Left ventricle myocardium inferior (tissue), 1 donor: Measurements from ENCODE around the gene TMC7. TPM values are rescaled to one million over a fixed set of nuclear protein-coding genes. Genes with fewer than 3 reads are reported as not detected.

ENCODE experiments used
- DNase-seq: peaks from one replicate; pipeline ENCODE4 v3.0.0-alpha.2; 2020
- H3K27ac ChIP-seq: fragments of 200-600 bp; replicated peaks from 2 replicates; pipeline ENCODE4 v1.8.0; 2021
- H3K27me3 ChIP-seq: fragments of 200-600 bp; 2 replicates; pipeline ENCODE4 v1.8.0; 2021; ENCODE audit warnings: low read depth
- H3K36me3 ChIP-seq: fragments of 200-600 bp; 2 replicates; pipeline ENCODE4 v1.8.0; 2021
- H3K4me1 ChIP-seq: fragments of 200-600 bp; 2 replicates; pipeline ENCODE4 v1.8.0; 2021
- H3K4me3 ChIP-seq: fragments of 200-600 bp; 2 replicates; pipeline ENCODE4 v1.8.0; 2021; ENCODE audit warnings: mild to moderate bottlenecking, moderate library complexity
- H3K9me3 ChIP-seq: fragments of 200-600 bp; replicated peaks from 2 replicates; pipeline ENCODE4 v1.8.0; 2021
- CTCF ChIP-seq: fragments of 200-600 bp; IDR thresholded peaks from 2 replicates; pipeline ENCODE4 v1.8.0; 2021; ENCODE audit warnings: antibody characterized with exemption, mild to moderate bottlenecking, borderline replicate concordance
- intact Hi-C: fragments of 100-400 bp; cut with micrococcal nuclease; formaldehyde crosslinking; loops from one replicate; pipeline ENCODE4 v1.11.0; 2022
- total RNA-seq: library from RNA; stranded (reverse); fragmentation: NEBNext Ultra II Directional; extraction: Animal tissue kit (Norgen Biotek cat#: 25700); gene quantifications from one replicate; pipeline ENCODE4 v1.2.1, GENCODE V29; 2021
- donor health status: DM: no; HTN: yes; CAD: no; lungs with severe emphysema.

Gene TMC7
- total RNA-seq, 1 donor from 2014 or later = 0.69 TPM

DNA sequence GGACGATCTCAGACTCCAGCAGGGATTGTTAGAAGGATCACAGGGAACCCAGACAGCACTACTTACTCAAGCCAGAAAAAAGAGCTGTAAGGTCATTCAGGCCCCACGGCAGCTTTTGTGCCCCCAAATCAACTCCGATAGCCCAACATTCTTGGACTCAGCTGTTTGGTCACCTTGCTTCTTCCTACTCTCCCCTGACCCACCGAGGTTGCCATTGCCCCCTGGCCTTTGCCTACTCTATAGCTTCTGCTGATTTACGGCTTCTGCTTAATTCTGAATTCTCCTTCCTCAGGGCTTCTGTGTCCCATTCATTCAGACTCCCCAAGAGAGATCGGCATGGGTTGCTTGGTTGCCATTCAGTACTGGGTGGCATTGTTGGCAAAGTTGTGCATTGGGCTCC, 121.4 kb downstream of the TMC7 start:
- Histone ChIP-seq H3K27ac (no peak overlapping the region), H3K9me3 (peaks cover 3% of the 10 kb centered on the region), H3K4me3 (no peak overlapping the region), H3K36me3 (no peaks in the 10 kb centered on the region), H3K27me3 (no peaks in the 10 kb centered on the region), H3K4me1 (no peaks in the 10 kb centered on the region)
- TF ChIP-seq CTCF = no peak
- intact Hi-C loops = no loop called here
- DNase-seq = no peak

- Histone ChIP-seq H3K9me3 (no peaks in the 10 kb centered on the region), H3K4me3 (no peak overlapping the region), H3K4me1 (no peaks in the 10 kb centered on the region), H3K27ac (no peak overlapping the region), H3K27me3 (no peaks in the 10 kb centered on the region), H3K36me3 (no peaks in the 10 kb centered on the region)
- intact Hi-C loops = no loop called here
- DNase-seq = peak; percentile 29
- TF ChIP-seq CTCF = no peak
Measured at GRCh38 chr16:19105891-19106624, 122.3 kb downstream of the TMC7 start.

- intact Hi-C loops = no loop called here
- Histone ChIP-seq H3K36me3 (no peaks in the 10 kb centered on the region), H3K27ac (no peak overlapping the region), H3K4me1 (no peaks in the 10 kb centered on the region), H3K9me3 (no peaks in the 10 kb centered on the region), H3K4me3 (no peak overlapping the region), H3K27me3 (no peaks in the 10 kb centered on the region)
- TF ChIP-seq CTCF = no peak
- no peak for DNase-seq
Measured at GRCh38 chr16:19106625-19107020, 122.9 kb downstream of the TMC7 start.

GRCh38 chr16:19108409-19109287, 124.9 kb downstream of the TMC7 start:
- peaks cover 14% of the 10 kb centered on the region for H3K4me1 ChIP-seq
- no peaks in the 10 kb centered on the region for H3K27me3 ChIP-seq
- no peaks in the 10 kb centered on the region for H3K9me3 ChIP-seq
- no peak for TF ChIP-seq CTCF
- no peaks in the 10 kb centered on the region for H3K36me3 ChIP-seq
- DNase-seq = no peak
- intact Hi-C loops = no loop called here
- no peak overlapping the region for H3K27ac ChIP-seq
- no peak overlapping the region for H3K4me3 ChIP-seq

GRCh38 chr16:19109288-19109664, 125.5 kb downstream of the TMC7 start:
- no peak overlapping the region for H3K4me3 ChIP-seq
- DNase-seq = no peak
- intact Hi-C loops = no loop called here
- H3K36me3 ChIP-seq = no peaks in the 10 kb centered on the region
- peaks cover 16% of the 10 kb centered on the region for H3K4me1 ChIP-seq
- H3K9me3 ChIP-seq = no peaks in the 10 kb centered on the region
- peaks cover 1% of the 10 kb centered on the region for H3K27me3 ChIP-seq
- TF ChIP-seq CTCF = no peak
- no peak overlapping the region for H3K27ac ChIP-seq
